NCI-H1694 treated with DMSO at 0.1 percent for 48 hours (cell line): ENCODE measurements around the gene KIF26A.

ENCODE experiments used
- DNase-seq: peaks from one replicate; lab custom pipeline; 2025; lab: John Stamatoyannopoulos, UW

Gene KIF26A

DNA sequence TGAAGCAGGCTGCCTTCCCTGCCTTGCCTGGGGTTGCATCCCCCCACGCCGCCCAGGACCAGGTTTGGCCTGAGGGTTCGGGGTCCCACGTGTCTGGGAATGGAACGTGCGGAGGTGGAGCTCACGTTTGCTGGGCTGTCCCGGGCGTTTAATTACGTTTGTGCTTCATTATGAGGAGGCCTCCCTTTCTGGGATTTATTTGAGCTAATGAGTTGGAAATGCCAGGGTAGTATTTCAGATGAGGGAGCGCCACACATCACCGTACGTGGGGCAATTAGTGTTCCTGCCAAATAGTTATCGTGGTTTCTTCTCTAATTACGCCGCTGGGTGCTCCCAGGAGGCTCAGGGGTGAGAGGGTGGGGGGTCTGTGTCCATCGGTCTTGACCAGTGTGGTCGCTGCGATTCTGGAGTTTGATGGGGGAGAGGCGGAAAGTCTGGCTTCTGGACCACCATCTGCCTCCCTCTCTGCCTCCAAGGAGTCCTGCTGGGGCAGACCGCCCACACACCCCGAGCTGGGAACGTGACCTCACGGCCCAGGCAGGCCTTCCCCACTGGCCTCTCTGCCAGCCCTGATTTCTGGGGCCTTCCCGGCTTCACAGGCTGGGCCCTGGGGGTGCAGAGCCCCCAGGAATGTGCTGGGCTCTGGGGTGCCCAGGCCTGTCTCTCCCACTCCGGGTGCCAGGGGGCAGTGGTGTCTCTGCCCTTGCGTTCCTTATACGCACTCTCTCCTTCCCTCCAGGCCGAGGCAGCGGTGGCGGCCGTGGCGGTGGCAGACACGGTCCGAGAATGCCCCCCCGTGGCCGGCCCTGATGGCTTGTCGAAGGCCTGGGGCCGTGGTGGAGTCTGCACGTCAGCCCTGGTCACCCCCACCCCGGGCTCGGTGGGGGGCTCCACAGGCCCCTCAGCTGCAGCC is 18.9 kb downstream of the KIF26A start:
- DNase-seq = peak; percentile 35

- DNase-seq = no peak
Measured at GRCh38 chr14:104158827-104159798, 20.7 kb downstream of the KIF26A start.

DNA sequence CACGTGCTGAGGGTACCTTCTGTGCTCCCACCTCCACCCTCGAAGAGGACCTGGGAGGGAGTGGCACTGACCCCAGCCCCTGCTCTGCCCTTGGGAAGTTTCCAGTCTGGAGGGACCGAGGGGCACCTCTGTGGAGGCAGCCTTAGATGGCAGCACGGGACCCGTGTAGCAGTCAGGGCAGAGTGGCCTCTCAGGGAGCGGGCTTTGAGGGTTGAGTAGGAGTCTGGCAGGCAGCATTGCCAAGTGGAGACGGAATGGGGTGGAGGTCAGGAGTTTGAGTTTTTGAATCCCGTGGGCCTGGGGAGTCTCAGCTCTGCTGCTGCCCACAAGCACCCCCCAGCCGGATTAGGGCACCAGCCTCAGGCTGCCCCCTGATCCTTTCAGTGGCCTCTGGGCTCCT is 21.6 kb downstream of the KIF26A start:
- no peak for DNase-seq

- DNase-seq = no peak
Measured at GRCh38 chr14:104161602-104162367, 23.4 kb downstream of the KIF26A start.

- DNase-seq = no peak
Measured at GRCh38 chr14:104162495-104162894, 24.1 kb downstream of the KIF26A start.

DNA sequence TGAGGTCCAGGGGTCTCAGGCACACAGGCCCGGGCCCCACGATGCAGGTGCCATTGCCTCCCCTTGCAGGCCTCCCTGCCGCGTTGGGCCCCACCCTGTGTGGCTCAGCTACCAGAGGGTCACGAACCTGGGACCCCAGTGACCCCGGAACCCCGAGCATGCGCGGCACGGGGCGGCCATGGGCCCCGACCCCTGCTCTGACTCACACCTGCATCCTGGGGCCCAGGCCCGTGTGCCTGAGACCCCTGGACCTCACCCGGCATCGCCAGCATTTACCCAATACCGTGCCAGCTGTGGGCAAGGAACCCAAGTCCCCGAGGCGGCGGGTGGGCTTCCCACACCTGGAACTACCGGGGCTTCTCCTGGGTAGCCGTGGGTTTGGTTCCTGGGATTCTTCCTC is 25.2 kb downstream of the KIF26A start:
- DNase-seq = no peak

GRCh38 chr14:104164041-104164440 is 25.7 kb downstream of the KIF26A start:
- no peak for DNase-seq

- no peak for DNase-seq
Measured at GRCh38 chr14:104164512-104164911, 26.1 kb downstream of the KIF26A start.

DNA sequence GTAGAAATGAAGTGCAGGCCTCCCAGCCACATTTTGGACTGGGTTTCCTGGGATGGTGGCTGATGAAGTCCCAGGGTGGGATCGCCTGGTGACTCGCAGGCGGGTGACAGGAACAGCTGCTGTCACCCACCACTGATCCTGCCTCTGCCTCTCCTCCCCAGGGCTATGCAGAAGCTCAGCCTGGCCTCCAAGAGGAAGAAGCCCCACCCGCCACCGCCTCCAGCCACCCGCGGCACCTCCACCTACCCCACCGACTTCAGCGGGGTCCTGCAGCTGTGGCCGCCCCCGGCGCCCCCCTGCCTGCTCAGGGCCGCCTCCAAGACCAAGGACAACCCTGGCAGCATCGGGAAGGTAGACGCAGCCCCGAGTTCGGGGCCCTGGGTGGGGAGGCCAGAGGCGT is 28.3 kb downstream of the KIF26A start:
- no peak for DNase-seq

- DNase-seq = no peak
Measured at GRCh38 chr14:104168603-104169002, 30.2 kb downstream of the KIF26A start.

- DNase-seq = no peak
Measured at GRCh38 chr14:104169005-104169698, 30.8 kb downstream of the KIF26A start.

GRCh38 chr14:104169699-104170479 is 31.5 kb downstream of the KIF26A start:
- no peak for DNase-seq

GRCh38 chr14:104171029-104171697 is 32.8 kb downstream of the KIF26A start:
- no peak for DNase-seq

DNA sequence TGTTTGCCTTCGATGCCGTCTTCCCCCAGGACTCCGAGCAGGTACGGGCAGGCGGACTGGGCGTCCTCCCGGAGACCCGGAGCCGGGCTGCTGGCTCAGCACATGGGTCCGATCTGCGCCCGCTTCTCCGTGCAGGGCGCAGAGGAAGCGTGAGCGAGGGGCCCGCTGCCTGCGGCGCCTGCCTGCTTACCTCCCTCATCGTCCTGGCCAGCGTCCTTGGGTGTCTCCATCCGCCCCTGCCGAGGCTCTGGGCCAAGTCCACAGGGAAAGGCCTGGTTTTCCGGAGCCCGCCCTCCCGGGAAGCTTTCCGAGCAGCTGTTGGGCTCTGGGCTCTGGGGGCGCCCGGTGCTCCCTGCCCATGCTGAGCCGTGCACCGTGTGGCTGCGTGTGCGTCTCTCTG is 33.5 kb downstream of the KIF26A start:
- DNase-seq = no peak

GRCh38 chr14:104172349-104172748 is 34.0 kb downstream of the KIF26A start:
- DNase-seq = no peak

- no peak for DNase-seq
Measured at GRCh38 chr14:104172880-104173279, 34.5 kb downstream of the KIF26A start.

GRCh38 chr14:104174051-104174450 is 35.7 kb downstream of the KIF26A start:
- DNase-seq = no peak

GRCh38 chr14:104175041-104175440 is 36.7 kb downstream of the KIF26A start:
- DNase-seq = no peak

DNA sequence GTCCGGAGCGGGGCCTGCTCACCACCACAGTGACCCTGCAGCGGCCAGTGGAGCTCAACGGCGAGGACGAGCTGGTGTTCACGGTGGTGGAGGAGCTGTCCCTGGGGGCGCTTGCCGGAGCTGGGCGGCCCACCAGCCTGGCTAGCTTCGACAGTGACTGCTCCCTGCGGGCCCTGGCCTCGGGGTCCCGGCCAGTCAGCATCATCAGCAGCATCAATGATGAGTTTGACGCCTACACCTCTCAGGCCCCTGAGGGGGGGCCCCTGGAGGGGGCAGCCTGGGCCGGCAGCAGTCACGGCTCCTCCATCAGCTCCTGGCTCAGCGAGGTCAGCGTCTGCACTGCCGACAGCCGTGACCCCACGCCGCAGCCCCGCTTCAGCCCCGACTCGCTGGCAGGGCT is 37.4 kb downstream of the KIF26A start:
- no peak for DNase-seq

GRCh38 chr14:104176611-104177010 is 38.2 kb downstream of the KIF26A start:
- DNase-seq = no peak
